Effector memory CD4-positive, alpha-beta T cell (primary cell): ENCODE data around the gene KIF1A.

Source experiments
- DNase-seq, 3 donors: peaks; one replicate each; pipeline ENCODE4 v3.0.0-alpha.2; 2020
- H3K27ac ChIP-seq: 2 replicates; pipeline ENCODE4 v1.7.0; 2013; ENCODE audit warnings: mild to moderate bottlenecking, low read length, moderate library complexity; ENCODE audit not compliant: insufficient read depth, poor library complexity, severe bottlenecking
- H3K27me3 ChIP-seq: replicated peaks from 2 replicates; pipeline ENCODE4 v1.7.0; 2013; ENCODE audit warnings: mild to moderate bottlenecking, low read length; ENCODE audit not compliant: insufficient read depth, control insufficient read depth, poor library complexity, severe bottlenecking
- H3K36me3 ChIP-seq: 2 replicates; pipeline ENCODE4 v1.7.0; 2013; ENCODE audit warnings: mild to moderate bottlenecking, low read length, moderate library complexity; ENCODE audit not compliant: control insufficient read depth, insufficient read depth
- H3K4me1 ChIP-seq: 2 replicates; pipeline ENCODE4 v1.7.0; 2013; ENCODE audit warnings: low read length, mild to moderate bottlenecking; ENCODE audit not compliant: control insufficient read depth, insufficient read depth, poor library complexity, severe bottlenecking
- H3K4me3 ChIP-seq: 2 replicates; pipeline ENCODE4 v1.7.0; 2013; ENCODE audit warnings: low read length, low read depth, mild to moderate bottlenecking; ENCODE audit not compliant: insufficient read depth, poor library complexity, severe bottlenecking
- H3K9me3 ChIP-seq: 2 replicates; pipeline ENCODE4 v1.7.0; 2013; ENCODE audit warnings: mild to moderate bottlenecking, low read length, moderate library complexity; ENCODE audit not compliant: control insufficient read depth

KIF1A gene

DNA sequence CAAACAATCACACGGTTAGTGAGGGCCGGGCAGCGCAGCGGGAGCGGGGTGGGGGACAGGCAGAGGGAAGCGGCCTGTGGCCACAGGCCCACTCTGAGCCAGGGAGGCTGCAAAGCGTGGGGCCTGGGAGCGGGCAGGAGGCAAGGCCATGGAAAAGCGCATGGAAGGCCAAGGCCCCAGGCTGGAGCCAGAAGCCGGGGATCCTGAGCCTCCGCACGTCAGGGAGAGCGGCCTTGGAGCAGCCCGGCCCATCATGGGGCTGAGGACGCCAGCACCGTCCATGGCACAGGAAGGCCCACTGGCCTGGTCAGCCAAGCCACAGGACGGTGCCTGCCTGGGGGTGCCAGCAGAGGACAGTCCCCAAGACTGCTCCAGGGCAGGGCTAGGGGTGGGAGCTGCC, 85.3 kb downstream of the KIF1A start:
- H3K4me3 ChIP-seq: no peak overlapping the region
- DNase-seq: no peak
- no peak overlapping the region for H3K27ac ChIP-seq
- H3K36me3 ChIP-seq: no peaks in the 10 kb centered on the region
- no peaks in the 10 kb centered on the region for H3K4me1 ChIP-seq
- no peaks in the 10 kb centered on the region for H3K27me3 ChIP-seq
- H3K9me3 ChIP-seq: no peaks in the 10 kb centered on the region

DNA sequence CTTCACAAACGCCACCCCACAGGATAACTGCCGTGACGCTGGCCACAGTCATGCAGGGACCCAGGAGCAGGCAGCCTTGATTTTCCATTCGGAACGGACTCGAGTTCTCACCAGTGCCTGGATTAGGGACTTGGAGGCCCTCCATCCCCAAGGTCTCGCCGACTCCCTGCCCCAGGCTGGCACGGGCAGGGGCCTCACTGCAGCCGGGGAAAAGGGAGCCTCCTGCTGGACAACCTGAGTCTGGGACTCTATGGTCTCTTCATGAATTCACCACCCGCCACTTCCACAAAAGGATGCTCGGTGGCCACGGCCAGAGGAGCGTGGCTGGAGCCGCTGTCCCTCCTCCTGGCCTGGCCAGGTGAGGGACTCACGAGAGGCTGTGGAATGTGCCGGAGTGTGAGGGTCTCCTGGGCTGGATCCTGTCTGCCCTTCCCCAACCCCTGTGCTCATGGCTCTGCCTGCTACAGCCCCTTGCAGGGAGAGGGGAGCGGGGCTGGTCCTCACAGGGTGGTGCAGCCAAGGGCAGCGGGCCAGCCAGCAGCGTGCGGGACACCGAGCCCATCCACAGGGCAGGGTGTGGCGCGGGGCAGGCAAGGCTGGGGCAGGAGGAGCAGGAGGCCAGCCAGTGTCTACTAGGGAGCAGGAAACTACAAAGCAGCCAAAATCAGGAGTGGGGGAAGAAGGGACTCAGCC, 86.1 kb downstream of the KIF1A start:
- Histone ChIP-seq H3K4me3 (no peak overlapping the region), H3K4me1 (no peaks in the 10 kb centered on the region), H3K36me3 (no peaks in the 10 kb centered on the region), H3K27ac (no peak overlapping the region), H3K27me3 (no peaks in the 10 kb centered on the region), H3K9me3 (no peaks in the 10 kb centered on the region)
- DNase-seq: no peak

DNA sequence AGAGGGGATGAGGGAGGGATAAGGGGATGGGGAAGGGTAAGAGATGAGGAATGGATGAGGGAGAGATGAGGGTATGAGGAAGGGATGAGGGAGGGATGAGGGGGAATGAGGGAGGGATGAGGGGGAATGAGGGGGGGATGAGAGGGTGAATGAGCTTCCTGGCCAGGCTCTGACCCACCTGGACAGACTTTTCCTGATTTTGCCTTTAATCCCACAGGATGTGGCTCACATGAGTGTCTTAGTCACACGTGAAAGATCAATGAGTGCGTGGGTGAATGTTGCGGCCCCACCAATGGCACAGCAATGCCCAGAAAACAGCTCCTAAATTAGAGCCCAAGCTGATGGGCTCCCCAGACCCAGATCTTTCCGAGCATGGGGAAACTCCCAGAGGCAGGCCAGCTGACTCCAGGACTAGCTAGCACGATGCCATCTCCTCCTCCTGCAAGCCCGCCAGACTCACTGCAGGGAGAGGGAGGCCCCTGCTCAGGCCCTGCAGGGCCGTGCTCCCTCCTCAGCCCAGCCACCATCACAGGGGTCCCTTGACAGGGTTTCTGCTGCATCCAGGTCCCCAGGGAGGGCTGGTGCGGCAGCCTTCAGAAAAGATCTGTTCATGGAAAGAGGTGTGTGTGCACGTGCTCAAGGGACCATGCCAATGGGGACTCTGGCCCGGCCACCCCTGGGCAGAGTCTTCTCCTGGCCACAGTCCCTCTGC, 87.0 kb downstream of the KIF1A start:
- Histone ChIP-seq H3K27me3 (no peaks in the 10 kb centered on the region), H3K4me3 (no peak overlapping the region), H3K27ac (no peak overlapping the region), H3K9me3 (no peaks in the 10 kb centered on the region), H3K36me3 (no peaks in the 10 kb centered on the region), H3K4me1 (no peaks in the 10 kb centered on the region)
- no peak for DNase-seq

DNA sequence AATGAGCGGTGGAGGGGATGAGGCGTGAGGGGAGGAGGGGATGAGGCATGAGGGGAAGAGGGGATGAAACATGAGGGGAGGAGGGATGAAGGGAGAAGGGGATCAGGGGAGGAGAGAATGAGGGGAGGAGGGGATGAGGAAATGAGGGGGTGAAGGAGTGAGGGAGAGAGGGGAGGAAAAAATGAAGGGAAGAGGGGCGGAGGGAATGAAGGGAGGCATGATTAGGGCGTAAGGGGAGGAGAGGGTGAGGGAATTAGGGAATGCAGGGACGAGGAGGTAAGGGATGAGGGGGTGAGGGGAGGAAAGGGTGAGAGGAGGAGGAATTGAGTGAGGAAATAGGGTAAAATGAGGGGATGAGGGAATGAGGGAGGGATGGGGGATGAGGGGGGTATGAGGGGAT, 87.8 kb downstream of the KIF1A start:
- H3K36me3 ChIP-seq: no peaks in the 10 kb centered on the region
- no peaks in the 10 kb centered on the region for H3K9me3 ChIP-seq

DNA sequence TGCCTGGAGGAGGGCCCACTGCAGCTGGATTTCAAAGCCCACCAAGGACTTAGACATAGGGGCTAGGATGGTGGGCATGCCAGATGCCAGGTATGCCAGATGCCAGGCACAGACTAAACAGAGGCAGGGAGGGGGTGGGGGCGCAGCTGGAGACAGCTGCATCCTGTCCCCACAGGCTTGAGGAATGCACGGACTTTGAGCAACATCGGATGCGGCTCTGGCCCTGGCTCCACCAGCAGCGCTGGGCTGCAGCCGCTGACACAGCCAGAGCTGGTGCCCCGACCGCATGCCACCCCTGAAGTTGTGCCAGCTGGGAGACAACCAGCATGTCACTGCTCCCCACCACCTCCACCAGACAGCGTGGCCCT, 88.9 kb downstream of the KIF1A start:
- DNase-seq: no peak
- Histone ChIP-seq H3K36me3 (no peaks in the 10 kb centered on the region), H3K4me3 (no peak overlapping the region), H3K4me1 (no peaks in the 10 kb centered on the region), H3K9me3 (no peaks in the 10 kb centered on the region), H3K27ac (no peak overlapping the region), H3K27me3 (no peaks in the 10 kb centered on the region)

More for the DNA sequence above, 87.8 kb downstream of the KIF1A start:
- Histone ChIP-seq H3K27me3 (no peaks in the 10 kb centered on the region), H3K4me1 (no peaks in the 10 kb centered on the region), H3K27ac (no peak overlapping the region), H3K4me3 (no peak overlapping the region)
- no peak for DNase-seq

DNA sequence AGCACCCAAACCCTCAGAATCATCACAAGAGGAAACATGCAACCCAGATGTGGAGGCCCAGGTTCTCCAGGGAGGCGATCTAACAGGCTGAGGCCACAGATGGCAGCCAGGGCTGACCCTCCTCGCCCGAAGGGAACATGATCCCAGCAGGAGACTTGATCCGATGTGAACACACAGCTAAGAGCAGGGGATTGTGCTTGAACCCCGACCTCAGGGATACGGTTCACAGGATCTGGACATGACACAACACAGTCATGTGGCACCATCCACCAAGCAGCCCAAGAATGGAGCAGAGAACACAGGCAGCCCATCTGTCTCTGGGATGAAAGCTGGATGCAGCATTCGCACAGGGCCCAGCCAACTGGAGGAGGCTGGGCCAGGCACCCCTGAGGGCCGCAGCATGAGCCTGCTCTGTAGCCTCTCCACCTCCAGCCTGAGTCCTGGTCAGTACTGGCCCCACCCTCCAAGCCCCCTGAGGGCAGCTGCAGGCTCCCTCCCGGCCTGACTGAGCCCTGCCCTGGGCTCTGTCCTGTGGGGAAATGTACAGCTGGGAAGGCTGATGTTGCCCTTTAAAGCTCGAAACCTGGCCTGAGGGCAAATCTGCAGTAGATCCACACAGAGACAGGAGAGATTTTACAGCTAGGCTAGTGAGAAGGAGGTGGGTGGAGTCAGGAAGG, 89.4 kb downstream of the KIF1A start:
- DNase-seq: no peak
- Histone ChIP-seq H3K4me3 (no peak overlapping the region), H3K9me3 (no peaks in the 10 kb centered on the region), H3K27me3 (no peaks in the 10 kb centered on the region), H3K27ac (no peak overlapping the region), H3K4me1 (no peaks in the 10 kb centered on the region), H3K36me3 (no peaks in the 10 kb centered on the region)

DNA sequence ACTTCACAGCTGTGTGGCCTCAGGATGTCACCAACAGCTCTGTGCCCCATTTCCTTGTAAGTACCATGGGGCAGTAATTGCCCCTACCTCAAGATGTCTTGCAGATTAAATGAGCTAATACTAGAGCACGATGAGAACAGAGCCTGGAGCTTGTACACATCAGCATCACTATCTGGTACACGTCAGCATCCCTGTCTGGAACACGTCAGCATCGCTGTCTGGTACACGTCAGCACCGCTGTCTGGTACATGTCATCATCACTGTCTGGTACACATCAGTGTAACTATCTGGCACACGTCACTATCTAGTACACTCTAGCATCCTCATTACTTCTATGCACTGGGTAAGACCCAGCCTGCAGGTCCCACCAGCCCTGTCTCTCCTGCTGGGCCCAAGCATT, 91.2 kb downstream of the KIF1A start:
- Histone ChIP-seq H3K4me1 (no peaks in the 10 kb centered on the region), H3K9me3 (no peaks in the 10 kb centered on the region), H3K36me3 (no peaks in the 10 kb centered on the region), H3K4me3 (no peak overlapping the region), H3K27me3 (no peaks in the 10 kb centered on the region), H3K27ac (no peak overlapping the region)
- DNase-seq: no peak

DNA sequence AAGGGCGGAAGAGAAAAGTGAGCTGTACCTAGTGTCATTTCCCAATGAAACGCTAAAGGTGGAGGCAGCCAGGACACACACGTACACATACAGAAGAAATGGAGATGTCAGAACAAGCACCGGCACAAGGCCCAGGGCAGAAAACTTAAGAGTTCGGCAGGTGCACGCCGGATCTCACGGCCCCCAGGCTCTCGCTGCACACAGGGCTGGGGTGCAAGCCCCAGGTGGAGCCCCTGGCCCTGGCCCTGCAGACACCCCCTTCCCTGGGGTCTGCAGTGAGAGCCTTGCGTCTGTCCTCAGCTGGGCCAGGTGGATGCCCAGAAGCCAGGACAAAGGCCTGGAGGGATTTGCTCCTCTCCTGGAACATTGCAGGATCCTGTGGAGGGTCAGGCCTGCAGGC, 91.7 kb downstream of the KIF1A start:
- Histone ChIP-seq H3K4me3 (no peak overlapping the region), H3K36me3 (no peaks in the 10 kb centered on the region), H3K27ac (no peak overlapping the region), H3K9me3 (no peaks in the 10 kb centered on the region), H3K4me1 (no peaks in the 10 kb centered on the region), H3K27me3 (no peaks in the 10 kb centered on the region)
- DNase-seq: no peak

DNA sequence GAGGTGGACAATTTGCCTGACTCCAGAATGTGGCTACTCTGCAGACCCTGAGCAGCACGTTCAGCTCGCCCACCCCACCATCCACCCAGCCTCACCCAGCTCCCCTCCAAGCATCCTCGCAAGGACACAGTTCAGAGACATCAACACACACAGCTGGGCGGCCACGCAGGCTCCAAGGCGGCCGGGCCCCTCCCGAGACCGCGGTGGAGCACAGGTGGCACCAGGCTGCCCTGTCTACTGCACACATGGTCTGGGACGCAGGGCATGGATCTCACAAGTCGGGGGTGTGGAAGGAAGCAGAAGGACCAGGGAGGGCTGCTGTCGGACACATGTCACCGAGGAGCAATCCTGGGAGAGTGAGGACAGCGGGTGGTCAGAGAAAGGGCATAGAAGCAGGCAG, 92.1 kb downstream of the KIF1A start:
- Histone ChIP-seq H3K9me3 (no peaks in the 10 kb centered on the region), H3K36me3 (no peaks in the 10 kb centered on the region), H3K4me1 (no peaks in the 10 kb centered on the region), H3K27ac (no peak overlapping the region), H3K27me3 (no peaks in the 10 kb centered on the region), H3K4me3 (no peak overlapping the region)
- DNase-seq: no peak

DNA sequence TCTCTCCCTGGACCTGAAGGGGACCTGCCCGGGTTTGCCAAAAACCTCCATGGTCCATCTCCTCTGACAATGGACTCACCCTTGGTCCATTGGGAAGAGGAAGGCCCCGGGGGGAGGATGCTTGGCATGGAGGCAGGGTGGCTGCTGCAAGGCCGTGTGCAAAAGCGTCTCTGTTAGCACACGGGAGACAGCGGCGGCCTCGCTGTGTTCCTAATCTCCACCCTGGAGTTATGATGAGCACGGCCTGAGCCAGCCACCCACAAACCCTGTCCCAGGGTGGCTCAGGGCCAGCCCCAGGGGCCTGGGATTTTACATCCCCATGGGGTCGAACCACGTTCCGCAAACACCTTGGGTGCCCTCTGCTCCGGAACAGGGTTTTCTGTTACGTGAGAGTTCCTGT, 92.6 kb downstream of the KIF1A start:
- H3K36me3 ChIP-seq: no peaks in the 10 kb centered on the region
- H3K4me1 ChIP-seq: no peaks in the 10 kb centered on the region
- H3K27ac ChIP-seq: no peak overlapping the region
- no peaks in the 10 kb centered on the region for H3K27me3 ChIP-seq
- no peaks in the 10 kb centered on the region for H3K9me3 ChIP-seq
- DNase-seq: no peak
- no peak overlapping the region for H3K4me3 ChIP-seq
